SJCRH30 (cell line): ENCODE measurements around the gene AGPAT3. TPM values are rescaled to one million over a fixed set of nuclear protein-coding genes. Genes with fewer than 3 reads are reported as not detected.

Experiments
- total RNA-seq: library from RNA; depleted of rRNA; stranded (reverse); fragments of >200 nt; shearing (Covaris generic); gene quantifications from 2 replicates; pipeline ENCODE4 v1.2.3, GENCODE V29; 2014; rRNA removed

The AGPAT3 gene
- total RNA-seq, 1 experiment from 2014 or later, result 18.3 TPM

Other genes with a start within 250 kb of the AGPAT3 start
- gene HSF2BP, start 205.7 kb upstream of the AGPAT3 start, total RNA-seq, result 2.0 and 2.1 TPM in 2 replicates
- gene RRP1B, start 205.7 kb upstream of the AGPAT3 start, total RNA-seq, result 80.8 and 82.8 TPM in 2 replicates
- 41.5 and 46.4 TPM in 2 replicates for gene PDXK, start 146.1 kb upstream of the AGPAT3 start, total RNA-seq
- gene CSTB, start 88.9 kb upstream of the AGPAT3 start, total RNA-seq, result 18.7 and 19.0 TPM in 2 replicates
- 33.5 and 36.2 TPM in 2 replicates for gene RRP1, start 75.6 kb upstream of the AGPAT3 start, total RNA-seq
- 24.6 and 31.0 TPM in 2 replicates for gene TRAPPC10, start 147.1 kb downstream of the AGPAT3 start, total RNA-seq
- gene PWP2, start 242.2 kb downstream of the AGPAT3 start, total RNA-seq, result 1.1 and 1.4 TPM in 2 replicates